Activated CD8-positive, alpha-beta T cell treated with anti-CD3 and anti-CD28 coated beads for 36 hours (primary cell): ENCODE data around the gene TAT. TPM values are rescaled to one million over a fixed set of nuclear protein-coding genes. Genes with fewer than 3 reads are reported as not detected.

Experiments
- ATAC-seq: fragments of 200-7000 bp; cut with Tn5 transposase; one replicate; pipeline ENCODE4 v1.10.0; 2021; ENCODE audit warnings: mild to moderate bottlenecking, moderate library complexity
- CTCF ChIA-PET: fragments of 350-600 bp; sonication (Branson Sonifier 250); formaldehyde crosslinking; loops from one replicate; lab custom pipeline; 2021; ENCODE audit warnings: antibody characterized with exemption; lab: Charles Lee
- POLR2A ChIA-PET: fragments of 350-600 bp; sonication (Branson Sonifier 250); formaldehyde crosslinking; loops from one replicate; lab custom pipeline; 2021; ENCODE audit warnings: antibody characterized with exemption; lab: Charles Lee
- DNase-seq: peaks from one replicate; pipeline ENCODE4 v3.0.0-alpha.2; 2020
- H3K27ac Mint-ChIP-seq: one replicate; pipeline ENCODE4 v1.8.0; 2021; ENCODE audit warnings: mild to moderate bottlenecking, mixed read lengths
- H3K27me3 Mint-ChIP-seq: one replicate; pipeline ENCODE4 v1.8.0; 2021; ENCODE audit warnings: mixed read lengths
- H3K36me3 Mint-ChIP-seq: one replicate; pipeline ENCODE4 v1.8.0; 2021; ENCODE audit warnings: low read depth, mixed read lengths
- H3K4me1 Mint-ChIP-seq: one replicate; pipeline ENCODE4 v1.8.0; 2021; ENCODE audit warnings: low read depth, mixed read lengths
- H3K4me3 Mint-ChIP-seq: one replicate; pipeline ENCODE4 v1.8.0; 2021; ENCODE audit warnings: mild to moderate bottlenecking, moderate library complexity, mixed read lengths
- H3K9me3 Mint-ChIP-seq: one replicate; pipeline ENCODE4 v1.8.0; 2021; ENCODE audit warnings: mixed read lengths
- intact Hi-C: fragments of 100-400 bp; cut with micrococcal nuclease; formaldehyde crosslinking; loops from one replicate; pipeline ENCODE4 v1.10.0; 2022
- total RNA-seq, 2 experiments: library from RNA; stranded (reverse); gene quantifications; one replicate each; pipeline ENCODE4 v1.2.3, GENCODE V29; 2021
- TF ChIP-seq, protein P1 (sequence below): fragments of 200-600 bp; IDR thresholded peaks from one replicate; pipeline ENCODE4 v1.8.0; 2022; ENCODE audit warnings: antibody characterized with exemption, mild to moderate bottlenecking

Gene TAT
- not detected for total RNA-seq

DNA sequence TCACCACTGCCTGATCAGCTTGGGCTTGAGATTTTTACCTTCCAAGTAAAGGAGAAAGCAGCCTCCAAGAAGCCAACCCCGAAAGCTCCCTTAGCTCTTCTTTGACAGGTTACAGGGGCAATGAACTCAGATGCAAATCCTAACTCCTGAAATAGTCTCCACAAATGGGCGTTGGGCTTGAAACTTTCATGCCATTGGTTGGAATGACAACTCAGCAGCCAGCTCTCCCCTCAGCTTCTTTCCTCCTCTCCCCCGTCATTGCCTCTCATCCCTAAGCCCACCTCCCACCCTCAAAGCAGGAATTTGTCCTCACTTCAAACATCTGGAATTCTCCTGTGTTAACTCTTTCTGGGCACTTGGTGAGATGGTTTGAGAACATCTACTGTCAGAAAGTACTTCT is at the start of gene TAT:
Gene TAT (minus strand): TSS at position 122 of the 400 bp plus-strand sequence. CDS start 677 bp downstream, outside the sequence.
- ChIA-PET CTCF (interaction anchor here (0.9 to 3.2 kb wide), 5 partner anchors 10 to 385 kb away, joined by 3 to 17 read pairs (median 4); no protein-coding TSS in a partner anchor), POLR2A (interaction anchor here (1.5 kb wide), 1 partner anchor 12 kb away, joined by 3 read pairs; no protein-coding TSS in a partner anchor)
- peaks cover 11% of the 10 kb centered on the region for H3K27me3 Mint-ChIP-seq
- DNase-seq (no peak), ATAC-seq (no peak)
- TF ChIP-seq, protein P1, sequence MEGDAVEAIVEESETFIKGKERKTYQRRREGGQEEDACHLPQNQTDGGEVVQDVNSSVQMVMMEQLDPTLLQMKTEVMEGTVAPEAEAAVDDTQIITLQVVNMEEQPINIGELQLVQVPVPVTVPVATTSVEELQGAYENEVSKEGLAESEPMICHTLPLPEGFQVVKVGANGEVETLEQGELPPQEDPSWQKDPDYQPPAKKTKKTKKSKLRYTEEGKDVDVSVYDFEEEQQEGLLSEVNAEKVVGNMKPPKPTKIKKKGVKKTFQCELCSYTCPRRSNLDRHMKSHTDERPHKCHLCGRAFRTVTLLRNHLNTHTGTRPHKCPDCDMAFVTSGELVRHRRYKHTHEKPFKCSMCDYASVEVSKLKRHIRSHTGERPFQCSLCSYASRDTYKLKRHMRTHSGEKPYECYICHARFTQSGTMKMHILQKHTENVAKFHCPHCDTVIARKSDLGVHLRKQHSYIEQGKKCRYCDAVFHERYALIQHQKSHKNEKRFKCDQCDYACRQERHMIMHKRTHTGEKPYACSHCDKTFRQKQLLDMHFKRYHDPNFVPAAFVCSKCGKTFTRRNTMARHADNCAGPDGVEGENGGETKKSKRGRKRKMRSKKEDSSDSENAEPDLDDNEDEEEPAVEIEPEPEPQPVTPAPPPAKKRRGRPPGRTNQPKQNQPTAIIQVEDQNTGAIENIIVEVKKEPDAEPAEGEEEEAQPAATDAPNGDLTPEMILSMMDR: no peak
- H3K4me3 Mint-ChIP-seq: no peak within 1 kb of the TSS
- H3K27ac Mint-ChIP-seq: no peak within 1 kb of the TSS
- H3K4me1 Mint-ChIP-seq: no peaks in the 10 kb centered on the region
- intact Hi-C loops: no loop called here
- no peaks in the 10 kb centered on the region for H3K9me3 Mint-ChIP-seq
- H3K36me3 Mint-ChIP-seq: no peaks in the 10 kb centered on the region

DNA sequence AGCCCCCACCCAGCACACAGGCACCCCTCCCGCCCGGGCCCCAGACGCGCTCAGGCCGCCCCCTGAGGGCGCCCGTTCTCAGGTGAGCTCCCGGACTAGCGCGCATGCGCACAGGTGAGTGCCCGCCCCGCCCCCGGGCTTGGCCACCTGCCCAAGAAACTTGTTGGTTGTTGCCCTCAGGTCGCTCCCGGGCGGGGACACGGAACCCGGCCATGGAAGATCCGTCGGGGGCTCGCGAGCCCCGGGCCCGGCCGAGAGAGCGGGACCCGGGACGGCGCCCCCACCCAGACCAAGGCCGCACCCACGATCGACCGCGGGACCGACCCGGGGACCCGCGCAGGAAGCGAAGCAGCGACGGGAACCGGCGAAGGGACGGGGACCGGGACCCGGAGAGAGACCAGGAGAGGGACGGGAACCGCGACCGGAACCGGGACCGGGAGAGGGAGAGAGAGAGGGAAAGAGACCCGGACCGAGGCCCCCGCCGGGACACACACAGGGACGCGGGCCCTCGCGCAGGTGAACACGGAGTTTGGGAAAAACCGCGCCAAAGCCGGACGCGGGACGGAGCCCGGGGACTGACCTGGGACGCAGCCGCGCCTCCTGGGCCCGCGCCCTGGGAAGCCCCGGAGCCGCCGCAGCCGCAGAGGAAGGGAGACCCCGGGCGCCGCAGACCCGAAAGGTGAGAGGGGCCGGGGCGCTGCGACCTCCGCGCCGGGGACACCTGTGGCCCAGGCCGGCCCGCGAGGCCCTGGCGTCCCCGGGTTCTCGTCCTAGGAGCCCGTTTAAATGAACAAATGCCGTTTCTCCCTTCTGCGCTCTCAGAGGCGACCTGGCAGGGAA is 49.3 kb upstream of the TAT start, which contains the start of gene MARVELD3:
Gene MARVELD3 (plus strand): TSS at position 167 of the 840 bp plus-strand sequence. CDS start 46 bp downstream, at position 213.
- peak; percentile 32 for DNase-seq
- H3K27ac Mint-ChIP-seq: no peak within 1 kb of the TSS
- no peak within 1 kb of the TSS for H3K4me3 Mint-ChIP-seq

DNA sequence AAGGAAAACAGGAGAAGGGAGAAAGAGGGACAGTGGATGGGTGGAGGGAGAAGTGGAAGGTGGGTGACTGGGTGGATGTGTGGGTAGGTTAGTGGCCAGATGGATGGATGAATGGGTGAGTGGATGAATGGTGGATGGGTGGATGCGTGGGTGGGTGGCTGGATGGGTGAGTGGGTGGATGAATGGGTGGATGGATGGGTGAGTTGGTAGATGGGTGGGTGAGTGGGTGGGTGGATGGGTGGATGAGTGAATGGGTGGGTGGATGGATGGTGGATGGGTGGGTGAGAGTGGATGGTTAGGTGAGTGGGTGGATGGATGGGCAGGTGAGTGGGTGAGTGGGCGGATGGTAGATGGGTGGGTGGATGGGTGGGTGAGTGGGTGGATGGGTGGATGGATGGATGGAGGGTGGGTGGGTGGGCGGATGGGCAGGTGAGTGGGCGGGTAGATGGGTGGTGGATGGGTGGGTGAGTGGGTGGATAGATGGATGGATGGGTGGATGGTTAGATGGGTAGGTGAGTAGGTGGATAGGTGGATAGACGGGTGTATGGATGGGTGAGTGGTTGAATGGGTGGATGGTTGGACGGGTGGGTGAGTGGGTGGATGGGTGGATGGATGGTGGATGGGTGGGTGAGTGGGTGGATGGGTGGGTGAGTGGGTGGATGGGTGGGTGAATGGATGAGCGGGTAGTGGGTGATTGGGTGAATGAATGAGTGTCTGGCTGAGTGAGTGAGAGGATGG is 48.4 kb upstream of the TAT start:
- ChIA-PET CTCF (interaction anchor here (5.5 kb wide), 1 partner anchor 14 kb away, joined by 33 read pairs; no protein-coding TSS in a partner anchor), POLR2A (no interaction called here)

More for the DNA sequence above, 49.3 kb upstream of the TAT start, which contains the start of gene MARVELD3:
- intact Hi-C loops: no loop called here
- CTCF ChIA-PET: no interaction called here
- Mint-ChIP-seq H3K36me3 (no peaks in the 10 kb centered on the region), H3K27me3 (peaks cover 16% of the 10 kb centered on the region), H3K9me3 (no peaks in the 10 kb centered on the region), H3K4me1 (peaks cover 9% of the 10 kb centered on the region)
- ATAC-seq: peak; percentile 24
- TF ChIP-seq, protein P1: no peak
- POLR2A ChIA-PET: no interaction called here

DNA sequence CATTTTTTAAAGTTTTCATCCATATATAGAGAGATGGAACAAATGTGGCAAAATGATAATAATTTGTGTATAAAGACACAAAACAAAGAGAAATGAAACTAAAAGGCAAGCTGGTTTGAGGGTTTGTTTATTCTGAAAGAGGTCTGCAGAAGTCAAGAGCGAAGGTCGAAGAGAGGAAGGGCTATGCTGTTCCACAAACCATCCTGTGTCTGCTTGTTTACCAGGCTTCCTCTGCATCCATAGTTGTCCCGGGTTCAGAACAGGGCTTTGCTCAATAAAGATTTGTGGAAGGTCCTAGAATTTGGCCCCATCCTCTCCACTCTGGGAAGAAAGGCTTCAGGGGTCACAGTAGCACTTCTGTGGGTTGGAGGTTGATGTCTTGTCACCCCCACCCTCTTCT is 46.7 kb upstream of the TAT start:
- TF ChIP-seq, protein P1: no peak
- ATAC-seq (no peak), DNase-seq (no peak)
- POLR2A ChIA-PET: no interaction called here
- intact Hi-C loops: no loop called here
- Mint-ChIP-seq H3K4me3 (no peak overlapping the region), H3K9me3 (no peaks in the 10 kb centered on the region), H3K27ac (no peak overlapping the region), H3K27me3 (peaks cover 19% of the 10 kb centered on the region), H3K4me1 (peaks cover 9% of the 10 kb centered on the region), H3K36me3 (no peaks in the 10 kb centered on the region)
- CTCF ChIA-PET: interaction anchor here (1.0 to 5.5 kb wide), 2 partner anchors 12 to 338 kb away, joined by 3 to 33 read pairs; no protein-coding TSS in a partner anchor

More for the DNA sequence above, 48.4 kb upstream of the TAT start:
- Mint-ChIP-seq H3K9me3 (no peaks in the 10 kb centered on the region), H3K27me3 (peaks cover 18% of the 10 kb centered on the region), H3K4me1 (peaks cover 9% of the 10 kb centered on the region), H3K4me3 (no peak overlapping the region), H3K27ac (no peak overlapping the region), H3K36me3 (no peaks in the 10 kb centered on the region)
- ATAC-seq (no peak), DNase-seq (no peak)
- TF ChIP-seq, protein P1: no peak
- intact Hi-C loops: no loop called here
